T-helper 1 cell (primary cell): ENCODE data around the gene C14orf132.
"Not testable (repeated sequence)": the region's sequence is repeated elsewhere in the genome, so short reads cannot be mapped to it uniquely, and the experiment has no call there.

Source experiments
- DNase-seq, 5 donors: peaks; one replicate each; pipeline ENCODE4 v3.0.0-alpha.2; 2012 to 2020

Gene C14orf132

GRCh38 chr14:96060186-96060933, 21.2 kb downstream of the C14orf132 start:
- no peak for DNase-seq

DNA sequence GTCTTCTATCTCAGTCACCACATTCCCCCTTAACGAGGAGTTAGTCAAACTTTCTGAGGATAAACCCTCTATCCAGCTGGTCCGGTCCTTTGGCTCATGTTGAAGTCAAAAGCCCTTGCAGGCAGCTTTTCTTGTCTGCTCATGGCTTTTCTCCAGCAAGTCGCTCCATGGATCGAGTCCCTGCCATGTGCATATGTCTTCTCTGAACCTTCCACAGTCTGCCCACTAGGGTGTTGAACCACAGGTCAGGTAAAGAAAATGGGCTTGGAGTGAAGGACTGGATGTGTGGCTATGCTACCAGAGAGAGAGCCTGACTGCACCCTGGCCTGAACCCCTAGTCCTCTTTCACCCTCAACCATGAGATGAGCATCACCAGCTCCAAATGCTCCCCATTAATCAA, 22.8 kb downstream of the C14orf132 start:
- no peak for DNase-seq

- DNase-seq, result no peak
Observed at GRCh38 chr14:96062506-96062905, 23.3 kb downstream of the C14orf132 start.

GRCh38 chr14:96064866-96065265, 25.7 kb downstream of the C14orf132 start:
- no peak for DNase-seq

DNA sequence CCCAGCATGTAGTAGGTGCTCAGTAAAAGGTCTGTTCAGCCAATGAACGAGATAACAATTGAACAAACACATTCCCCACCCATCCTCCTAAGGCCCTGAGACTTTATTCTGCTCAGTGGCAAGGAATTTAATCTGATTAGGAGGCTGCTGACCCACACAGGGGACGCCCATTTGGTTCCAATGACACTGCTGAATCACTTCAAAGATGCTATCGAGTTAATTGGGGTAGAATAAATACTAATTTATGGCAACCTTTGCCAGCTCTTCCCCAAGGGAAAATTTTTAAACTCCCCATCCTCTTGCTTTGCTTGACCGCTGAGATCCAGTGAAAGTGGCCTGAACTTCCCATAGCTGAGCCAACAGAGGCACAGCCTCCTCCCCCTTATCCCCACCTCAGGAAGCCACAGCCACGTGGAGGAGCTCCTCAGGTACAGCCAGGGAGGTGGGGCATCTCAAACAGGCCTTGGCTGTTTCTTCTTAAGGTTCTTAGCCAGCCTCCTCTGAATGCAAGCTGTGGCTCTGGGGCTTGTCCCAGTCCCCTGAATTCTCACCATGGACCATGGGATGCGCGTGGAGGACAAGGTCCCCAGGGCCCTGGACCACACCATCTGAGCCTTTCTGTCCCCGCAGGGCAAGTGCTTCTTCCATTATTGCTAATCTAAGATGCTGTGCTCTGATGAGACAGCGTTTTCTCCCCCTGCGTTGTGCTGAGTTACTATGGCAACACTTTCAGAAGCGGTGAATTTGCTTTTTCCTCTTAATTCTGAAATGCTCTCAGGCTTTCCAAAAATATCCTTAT, 26.7 kb downstream of the C14orf132 start:
- DNase-seq, result no peak

- no peak for DNase-seq
Observed at GRCh38 chr14:96066976-96067375, 27.8 kb downstream of the C14orf132 start.

- DNase-seq, result no peak
Observed at GRCh38 chr14:96067985-96068930, 29.1 kb downstream of the C14orf132 start.

DNA sequence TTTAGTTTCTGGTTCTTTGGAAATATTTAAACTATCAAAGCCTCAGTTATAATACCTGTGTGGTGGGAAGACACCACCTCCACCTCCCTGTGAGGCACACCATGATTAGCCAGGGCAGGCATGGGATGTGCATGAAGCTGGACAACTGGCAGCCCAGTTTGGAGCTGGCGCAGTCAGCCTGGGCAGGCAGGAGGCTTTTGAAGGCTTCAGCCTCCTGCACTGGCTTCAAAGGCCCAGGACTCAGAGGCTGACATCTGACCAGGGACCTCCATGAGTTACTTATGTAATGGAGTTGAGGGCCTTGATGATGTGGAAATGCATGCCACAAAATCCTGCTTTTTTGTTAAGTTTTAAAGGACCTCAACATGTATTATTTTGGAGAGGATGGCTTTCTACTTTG, 30.3 kb downstream of the C14orf132 start:
- DNase-seq, result no peak

GRCh38 chr14:96071561-96071960, 32.4 kb downstream of the C14orf132 start:
- DNase-seq, result no peak

GRCh38 chr14:96072076-96072475, 32.9 kb downstream of the C14orf132 start:
- DNase-seq, result no peak

DNA sequence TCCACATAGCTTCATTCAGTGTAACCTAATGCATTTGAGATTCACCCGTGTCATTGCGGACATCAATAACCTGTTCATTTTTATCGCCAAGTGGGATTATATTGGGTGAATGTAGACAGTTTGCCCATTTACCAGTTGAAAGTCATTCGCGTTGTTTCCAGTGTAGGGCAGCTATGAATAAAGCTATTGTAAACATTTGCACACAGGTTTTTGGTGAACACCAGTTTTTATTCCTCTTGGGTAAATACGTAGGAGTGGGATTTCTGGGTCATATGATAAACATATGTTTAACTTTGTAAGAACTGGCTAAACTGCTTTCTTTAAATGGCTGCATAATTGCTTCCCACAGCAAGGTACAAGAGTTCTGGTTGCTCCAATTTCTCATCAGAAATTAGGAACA, 33.6 kb downstream of the C14orf132 start:
- no peak for DNase-seq

DNA sequence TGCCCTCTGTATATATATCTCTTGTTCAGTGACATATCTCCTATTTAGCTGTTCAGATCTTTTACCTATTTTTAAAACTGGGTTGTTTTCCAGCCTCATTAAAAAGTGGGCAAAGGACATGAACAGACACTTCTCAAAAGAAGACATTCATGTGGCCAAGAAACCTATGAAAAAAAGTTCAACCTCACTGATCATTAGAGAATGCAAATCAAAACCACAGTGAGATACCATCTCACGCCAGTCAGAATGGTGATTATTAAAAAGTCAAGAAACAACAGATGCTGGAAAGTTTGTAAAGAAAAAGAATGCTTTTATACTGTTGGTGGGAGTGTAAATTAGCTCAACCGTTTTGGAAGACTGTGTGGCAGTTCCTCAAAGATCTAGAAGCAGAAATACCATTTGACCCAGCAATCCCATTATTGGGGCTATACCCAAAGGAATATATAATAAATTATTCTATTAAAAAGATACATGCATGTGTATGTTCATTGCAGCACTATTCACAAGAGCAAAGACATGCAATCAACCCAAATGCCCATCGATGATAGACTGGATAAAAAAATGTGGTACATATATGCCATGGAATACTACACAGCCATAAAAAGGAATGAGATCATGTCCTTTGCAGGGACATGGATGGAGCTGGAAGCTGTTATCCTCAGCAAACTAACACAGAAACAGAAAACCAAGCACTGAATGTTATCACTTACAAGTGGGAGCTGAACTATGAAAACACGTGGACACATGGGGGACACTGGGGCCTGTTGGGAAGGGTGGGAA, 34.3 kb downstream of the C14orf132 start:
- not testable (repeated sequence) for DNase-seq

- DNase-seq, result no peak
Observed at GRCh38 chr14:96077983-96078624, 38.9 kb downstream of the C14orf132 start.

- no peak for DNase-seq
Observed at GRCh38 chr14:96078625-96079016, 39.5 kb downstream of the C14orf132 start.

GRCh38 chr14:96079066-96079465, 39.9 kb downstream of the C14orf132 start:
- DNase-seq, result no peak

GRCh38 chr14:96080571-96080970, 41.4 kb downstream of the C14orf132 start:
- no peak for DNase-seq

- no peak for DNase-seq
Observed at GRCh38 chr14:96081224-96081623, 42.1 kb downstream of the C14orf132 start.

GRCh38 chr14:96081767-96082400, 42.7 kb downstream of the C14orf132 start:
- no peak for DNase-seq

- DNase-seq, result no peak
Observed at GRCh38 chr14:96082420-96083300, 43.5 kb downstream of the C14orf132 start.

- no peak for DNase-seq
Observed at GRCh38 chr14:96083667-96084320, 44.6 kb downstream of the C14orf132 start.
